ENCODE results near the gene HK1.
A peak's percentile ranks its signal among the peaks of the same experiment; 100 is the strongest.

Gene HK1

DNA sequence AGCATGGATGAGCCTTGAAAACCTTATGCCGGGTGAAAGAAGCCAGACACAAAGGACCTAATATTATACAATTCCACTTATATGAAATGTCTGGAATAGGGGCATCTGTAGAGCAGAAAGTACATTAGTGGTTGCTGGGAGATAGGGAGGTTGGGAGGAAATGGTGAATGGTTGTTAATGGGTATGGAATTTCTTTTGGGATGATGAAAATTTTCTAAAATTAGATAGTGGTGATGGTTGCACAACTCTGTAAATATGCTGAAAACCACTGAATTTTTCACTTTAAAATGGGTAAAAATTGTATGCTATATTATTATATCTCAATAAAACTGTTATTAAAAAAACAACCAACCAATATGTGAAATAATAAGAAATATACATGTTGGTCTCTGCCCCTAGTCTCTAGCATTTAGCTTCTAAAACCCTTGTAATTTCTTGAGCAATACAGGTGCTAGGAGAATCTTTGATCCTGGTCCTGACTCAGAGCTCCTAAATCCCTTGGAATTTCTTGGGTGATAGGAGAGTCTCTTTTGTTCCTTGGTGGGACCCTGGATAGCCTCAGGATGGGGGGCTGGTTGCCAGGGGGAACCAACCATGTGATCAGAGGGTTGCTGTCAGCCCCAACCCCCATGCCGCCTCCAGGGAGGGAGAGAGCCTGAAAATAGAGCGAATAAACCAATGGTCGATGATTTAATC, 74.4 kb downstream of the HK1 start:
- no peak for DNase-seq

DNA sequence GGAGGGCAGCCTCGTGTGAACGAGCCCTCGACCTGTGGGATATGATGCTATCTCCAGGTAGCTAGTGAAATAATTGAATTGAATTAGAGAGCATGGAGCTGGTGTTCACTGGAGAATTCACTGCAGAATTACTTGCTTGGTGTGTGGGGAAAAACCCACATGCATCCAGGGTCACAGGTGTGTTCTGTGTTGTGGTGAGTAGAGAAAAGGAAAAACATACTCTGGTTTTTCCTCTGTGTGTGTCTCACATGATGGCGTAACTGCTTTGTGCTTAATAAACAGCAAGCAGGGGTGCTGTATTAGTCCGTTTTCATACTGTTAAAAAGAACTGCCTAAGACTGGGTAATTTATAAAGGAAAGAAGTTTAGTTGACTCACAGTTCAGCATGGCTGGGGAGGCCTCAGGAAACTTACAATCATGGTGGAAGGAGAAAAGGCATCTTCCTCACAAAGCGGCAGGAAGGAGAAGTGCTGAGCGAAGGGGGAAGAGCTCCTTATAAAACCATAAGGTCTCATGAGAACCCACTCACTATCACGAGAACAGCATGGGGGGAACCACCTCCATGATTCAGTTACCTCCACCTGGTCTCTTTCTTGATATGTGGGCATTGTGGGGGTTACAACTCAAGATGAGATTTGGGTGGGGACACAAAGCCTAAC, 75.8 kb downstream of the HK1 start:
- no peak for DNase-seq

DNA sequence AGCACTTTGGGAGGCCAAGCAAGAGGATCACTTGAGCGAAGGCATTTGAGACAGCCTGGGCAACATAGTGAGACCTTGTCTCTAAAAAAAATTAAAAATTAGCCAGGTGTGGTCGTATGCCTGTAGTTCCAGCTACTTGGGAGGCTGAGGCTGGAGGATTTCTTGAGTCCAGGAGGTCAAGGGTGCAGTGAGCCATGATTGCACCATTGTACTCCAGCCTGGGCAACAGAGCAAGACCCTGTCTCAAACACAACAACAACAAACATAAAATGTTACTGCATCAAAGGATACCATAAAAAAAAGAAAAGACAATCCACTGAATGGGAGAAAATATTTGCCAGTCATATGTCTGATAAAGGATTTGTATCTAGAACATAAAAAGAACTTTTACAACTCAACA, 77.9 kb downstream of the HK1 start:
- DNase-seq, result no peak

DNA sequence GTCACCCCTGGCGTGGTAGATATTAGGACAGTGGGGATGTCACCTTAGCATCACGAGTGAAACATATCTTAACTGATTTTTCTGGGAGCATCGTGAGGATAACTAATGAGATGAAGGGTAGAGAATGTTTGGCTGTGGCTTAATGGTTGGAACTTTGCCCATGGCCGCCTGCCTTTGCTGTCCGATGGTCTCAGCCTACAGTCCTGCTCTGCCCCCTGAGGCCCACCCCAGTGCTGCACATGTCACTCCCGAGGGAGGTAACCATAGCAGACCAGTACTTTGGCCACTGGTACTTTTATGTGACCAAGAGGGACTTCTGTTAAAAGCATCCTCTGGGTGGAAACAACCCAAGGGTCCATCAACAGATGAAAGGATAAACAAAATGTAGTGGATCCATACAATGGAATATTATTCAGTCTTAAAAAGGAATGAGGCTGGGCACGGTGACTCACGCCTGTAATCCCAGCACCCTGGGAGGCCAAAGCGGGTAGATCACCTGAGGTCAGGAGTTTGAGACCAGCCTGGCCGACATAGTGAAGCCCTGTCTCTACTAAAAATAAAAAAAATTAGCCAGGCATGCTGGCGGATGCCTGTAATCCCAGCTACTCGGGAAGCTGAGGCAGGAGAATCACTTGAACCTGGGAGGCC, 80.0 kb downstream of the HK1 start:
- DNase-seq, result no peak

DNA sequence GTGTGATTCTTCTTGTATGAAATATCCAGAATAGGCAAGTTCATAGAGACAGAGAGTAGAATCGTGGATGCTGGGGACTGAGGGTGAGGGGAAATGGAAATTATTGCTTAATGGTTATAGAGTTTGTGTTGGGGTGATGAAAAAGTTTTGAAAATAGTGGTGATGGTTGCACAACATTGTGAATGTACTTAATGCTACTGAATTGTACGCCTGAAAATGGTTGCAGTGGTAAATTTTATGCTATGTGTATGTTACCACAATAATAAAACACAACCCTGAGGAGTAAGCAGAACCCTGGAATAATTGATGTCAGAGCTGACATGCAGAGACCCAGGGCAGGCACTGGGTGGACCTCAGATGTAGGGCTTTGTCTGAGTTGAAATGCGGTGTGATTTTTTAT, 80.9 kb downstream of the HK1 start:
- no peak for DNase-seq

DNA sequence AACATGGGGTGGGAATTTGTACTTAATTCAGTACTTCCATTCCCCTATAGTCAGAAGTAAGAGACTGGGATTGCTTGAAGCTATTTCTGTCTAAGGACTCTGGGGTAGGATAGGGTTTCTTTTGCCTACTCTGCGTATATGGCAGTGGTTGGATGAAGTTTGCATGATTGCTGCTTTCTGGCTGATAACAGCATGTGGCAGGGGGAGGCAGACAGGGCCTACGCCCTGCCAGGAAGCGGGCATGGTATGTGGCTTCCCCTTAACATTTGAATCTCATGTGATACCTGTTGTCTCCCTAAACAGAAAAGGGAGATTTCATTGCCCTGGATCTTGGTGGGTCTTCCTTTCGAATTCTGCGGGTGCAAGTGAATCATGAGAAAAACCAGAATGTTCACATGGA, 81.3 kb downstream of the HK1 start:
- no peak for DNase-seq

DNA sequence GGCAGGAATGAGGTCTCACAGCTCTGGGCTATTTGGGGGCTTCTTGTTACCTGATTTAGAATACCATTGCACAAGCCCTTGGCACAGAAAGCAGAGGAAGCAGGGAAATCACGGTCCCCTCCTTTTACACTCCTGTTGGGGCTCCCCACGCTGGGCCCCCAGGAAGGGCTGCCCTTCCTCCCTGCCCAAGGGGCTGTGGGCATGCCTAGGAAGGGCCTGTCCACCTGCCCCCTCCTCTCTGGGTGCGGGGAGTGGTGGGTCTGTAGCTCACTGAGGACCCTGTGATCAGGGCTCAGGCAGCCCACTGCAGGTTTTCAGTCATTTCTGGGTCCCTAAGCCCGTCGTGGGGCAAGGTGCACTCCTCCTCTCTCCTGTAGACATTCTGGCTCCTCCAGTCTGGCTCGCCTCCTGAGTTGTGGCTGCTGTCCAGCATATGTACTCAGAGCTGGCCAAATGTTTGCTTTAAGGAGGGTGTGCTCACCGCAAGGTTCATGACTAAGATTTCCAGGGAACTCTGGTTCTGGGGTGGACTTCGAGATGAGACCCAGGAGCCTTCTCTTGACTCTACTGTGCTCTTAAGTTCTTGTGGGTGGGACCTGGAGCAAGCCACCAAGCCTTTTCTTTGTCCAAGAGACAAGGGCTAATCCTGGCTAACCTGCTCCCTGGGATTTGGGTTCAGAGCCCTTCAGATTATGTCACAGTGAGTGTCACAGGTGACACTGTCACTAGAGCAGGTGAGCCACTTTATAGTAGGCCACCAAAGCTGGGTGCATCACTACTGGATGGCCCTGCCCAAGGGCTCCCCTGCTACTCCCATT, 82.4 kb downstream of the HK1 start:
- peak; percentile 27 for DNase-seq

DNA sequence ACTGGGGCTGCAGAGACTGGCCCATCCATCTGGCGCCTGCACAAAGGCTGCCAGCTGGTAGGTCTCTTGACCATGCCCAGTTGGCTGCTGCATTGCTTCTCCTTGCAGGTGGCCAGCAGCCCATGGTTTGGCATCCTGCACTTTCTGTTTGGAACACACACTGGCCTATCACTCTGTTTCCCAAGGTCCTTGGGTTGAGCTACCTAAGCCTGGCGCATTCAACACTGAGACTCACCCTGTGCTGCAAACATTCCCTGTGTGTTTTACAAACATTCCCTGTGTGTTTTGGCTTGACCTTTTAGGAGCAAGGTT, 83.0 kb downstream of the HK1 start:
- peak; percentile 57 for DNase-seq

DNA sequence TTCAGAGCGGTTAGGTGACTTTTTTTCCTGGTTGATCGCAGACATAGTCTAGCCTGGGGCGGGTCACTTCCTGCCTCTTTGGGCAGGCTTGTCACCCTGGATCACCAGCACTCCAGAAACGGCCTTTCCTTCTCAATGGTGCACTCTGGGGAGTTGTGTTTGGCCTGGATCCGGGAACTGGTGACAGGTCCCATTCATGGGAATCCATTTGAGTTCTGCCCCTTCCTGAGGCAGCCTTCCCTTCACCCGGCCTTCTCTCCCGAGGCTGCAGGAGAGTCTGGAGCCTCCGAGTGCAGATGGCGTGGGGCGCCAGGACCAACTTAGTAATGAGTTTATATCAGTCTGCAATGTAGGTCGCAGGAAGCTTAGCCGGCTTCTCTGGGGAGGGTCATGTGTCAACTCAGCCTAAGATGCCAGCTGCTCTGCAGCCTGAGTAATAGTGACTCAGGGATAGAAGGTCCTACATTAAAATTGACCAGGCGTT, 84.2 kb downstream of the HK1 start:
- peak; percentile 45 for DNase-seq

DNA sequence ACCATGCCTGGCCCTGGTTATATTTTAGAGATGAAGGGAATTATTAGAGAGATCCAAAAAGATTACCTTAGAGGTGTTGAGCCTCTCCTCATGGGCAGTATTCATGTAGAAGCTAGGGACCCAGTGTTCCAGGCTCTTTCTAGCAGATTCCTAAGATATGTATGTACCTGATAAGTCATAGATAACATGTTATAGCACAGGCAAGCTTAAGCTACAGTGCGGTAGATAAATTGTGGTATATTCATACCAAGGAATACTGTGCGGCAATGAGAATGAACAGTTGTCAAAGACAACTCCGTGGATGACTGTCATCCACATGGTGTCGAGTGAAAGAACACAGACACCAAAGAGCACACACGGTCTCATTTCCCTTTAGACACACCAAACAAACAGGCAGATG, 85.4 kb downstream of the HK1 start:
- DNase-seq, result no peak

DNA sequence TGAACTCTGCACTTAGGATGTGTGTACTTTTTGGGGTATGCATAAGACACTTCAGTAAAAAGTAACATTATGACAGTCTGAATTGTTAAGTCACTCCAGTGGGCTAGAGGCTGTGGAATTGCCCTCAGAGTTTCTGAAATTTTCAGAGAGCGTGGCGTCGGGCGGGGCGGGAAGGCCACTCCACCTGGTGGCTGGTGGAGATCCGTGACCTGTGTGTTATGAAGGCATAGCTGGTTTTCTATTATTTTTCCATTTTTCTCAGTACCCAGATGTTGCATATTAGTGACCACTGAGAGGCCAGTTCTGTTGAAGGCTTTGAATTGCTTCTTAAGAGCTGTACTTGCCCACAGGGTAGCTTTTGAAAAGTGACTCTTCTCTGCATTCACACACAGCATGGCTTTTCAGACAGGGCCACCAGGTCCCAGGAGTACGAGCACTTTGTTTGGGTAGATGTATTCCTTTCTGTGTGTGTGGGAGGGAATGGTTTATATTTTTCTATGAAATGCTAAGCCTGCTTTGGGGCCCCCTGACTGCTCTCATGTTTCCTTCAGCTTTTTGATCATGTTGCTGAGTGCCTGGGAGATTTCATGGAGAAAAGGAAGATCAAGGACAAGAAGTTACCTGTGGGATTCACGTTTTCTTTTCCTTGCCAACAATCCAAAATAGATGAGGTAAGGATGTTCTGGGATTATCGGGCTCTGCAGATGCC, 86.1 kb downstream of the HK1 start:
- no peak for DNase-seq

DNA sequence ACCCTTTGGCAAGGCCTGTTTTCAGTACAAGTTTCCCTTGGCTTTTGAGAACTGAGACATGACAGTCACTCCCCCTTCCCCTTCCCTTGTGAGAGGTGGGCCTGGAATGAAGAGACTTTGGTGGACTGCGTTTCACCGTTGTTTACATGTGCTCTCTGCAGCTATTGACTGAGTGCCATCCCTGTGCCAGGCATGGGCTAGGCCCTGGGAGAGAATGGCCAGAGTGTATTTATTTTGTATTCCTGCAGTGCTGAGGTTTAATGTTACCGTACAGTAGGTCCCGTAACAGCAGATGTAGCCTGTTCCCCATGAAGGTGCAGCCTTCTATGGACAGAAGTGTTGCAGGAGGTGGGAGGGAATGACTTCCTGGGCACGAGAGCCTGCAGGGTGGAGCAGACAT, 88.4 kb downstream of the HK1 start:
- no peak for DNase-seq

DNA sequence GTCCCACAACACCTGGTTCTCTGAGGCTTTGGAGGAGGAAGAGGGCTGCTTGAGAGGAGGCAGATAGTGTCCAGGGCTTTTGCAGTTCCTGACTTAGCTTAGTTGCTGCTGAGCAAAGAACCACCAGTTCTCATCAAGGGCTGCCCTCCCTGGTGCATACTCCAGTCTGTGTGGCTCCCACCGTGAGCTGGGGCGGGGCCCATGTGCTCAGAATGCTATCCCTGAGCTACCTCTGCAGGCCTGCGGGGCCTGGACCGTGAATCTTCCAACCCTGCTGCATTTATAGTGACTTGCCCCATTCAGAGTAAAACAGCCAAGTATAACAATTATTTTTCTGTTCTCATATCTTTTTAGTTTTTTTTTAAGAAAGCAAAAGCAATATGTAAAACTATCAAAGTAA, 89.2 kb downstream of the HK1 start:
- no peak for DNase-seq

DNA sequence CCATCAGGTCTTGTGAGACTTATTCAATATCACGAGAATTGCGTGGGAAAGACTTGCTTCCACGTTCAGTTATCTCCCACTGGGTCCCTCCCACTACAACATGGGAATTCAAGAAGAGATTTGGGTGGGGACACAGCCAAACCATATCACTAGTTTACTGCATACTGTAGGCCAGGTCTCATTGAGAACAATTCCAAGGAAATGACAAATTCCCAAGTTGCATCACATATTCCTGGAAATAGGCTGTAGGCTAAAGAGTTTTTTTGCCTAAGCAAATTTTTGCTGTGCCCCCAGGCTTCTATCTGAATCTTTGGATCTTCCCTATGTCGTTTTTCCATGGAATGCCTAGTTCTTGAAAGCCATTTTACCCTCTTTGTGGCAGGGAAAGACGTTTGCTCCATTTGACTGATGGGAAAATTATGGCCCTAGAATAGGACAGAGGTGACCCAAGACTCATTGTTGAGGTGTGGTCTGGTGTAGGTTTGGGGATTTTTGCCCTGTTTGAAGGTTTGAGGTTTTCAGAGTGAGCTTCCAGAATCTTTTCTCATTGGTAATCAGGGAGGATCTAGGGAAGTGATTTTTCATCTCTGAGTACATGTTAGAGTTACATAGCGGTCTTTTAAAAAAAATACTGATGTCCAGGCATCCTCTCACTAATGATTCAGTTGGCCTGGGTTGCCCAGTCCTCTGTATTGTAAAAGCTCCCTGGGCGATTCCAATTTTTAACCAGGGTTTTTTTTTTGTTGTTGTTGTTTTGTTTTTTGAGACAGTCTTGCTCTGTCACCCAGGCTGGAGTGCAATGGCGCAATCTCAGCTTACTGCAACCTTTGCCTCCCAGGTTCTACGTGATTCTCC, 94.1 kb downstream of the HK1 start:
- DNase-seq, result no peak

DNA sequence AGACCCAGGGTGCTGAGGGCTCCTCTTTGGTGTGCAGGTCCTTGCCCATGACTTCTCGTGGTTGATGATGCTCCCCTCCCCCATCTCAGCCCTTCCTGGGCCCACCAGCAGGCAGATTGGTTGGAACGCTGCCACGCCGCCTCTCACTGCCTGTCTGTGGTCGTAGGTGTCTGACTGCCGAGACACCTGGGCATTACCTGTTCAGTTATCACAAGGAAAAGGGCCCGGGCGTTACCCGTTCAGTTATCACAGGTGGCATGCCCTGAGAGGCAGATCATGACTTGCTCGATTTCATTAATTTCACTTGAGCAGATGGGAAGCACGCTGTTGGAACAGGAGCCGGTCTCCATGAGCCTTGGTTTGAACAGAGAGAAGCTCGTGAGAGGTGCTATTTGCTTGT, 95.9 kb downstream of the HK1 start:
- no peak for DNase-seq

DNA sequence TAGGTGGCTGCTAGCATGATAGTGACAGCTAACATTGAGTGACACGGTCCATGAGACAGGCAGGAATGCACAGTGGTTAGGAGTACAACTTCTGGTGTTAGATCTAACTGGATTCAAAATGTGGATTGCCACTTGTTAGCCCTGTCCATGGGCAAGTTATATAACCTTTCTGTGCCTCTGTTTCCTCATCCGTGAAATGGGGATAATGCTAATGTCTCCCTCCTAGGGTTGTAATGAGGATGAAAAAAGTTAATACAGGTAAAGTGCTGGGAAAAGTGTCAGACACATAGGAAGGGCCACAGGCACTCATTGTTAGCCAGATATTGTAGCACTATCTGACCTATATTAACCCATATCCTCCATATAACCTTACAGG, 96.6 kb downstream of the HK1 start:
- DNase-seq, result no peak

DNA sequence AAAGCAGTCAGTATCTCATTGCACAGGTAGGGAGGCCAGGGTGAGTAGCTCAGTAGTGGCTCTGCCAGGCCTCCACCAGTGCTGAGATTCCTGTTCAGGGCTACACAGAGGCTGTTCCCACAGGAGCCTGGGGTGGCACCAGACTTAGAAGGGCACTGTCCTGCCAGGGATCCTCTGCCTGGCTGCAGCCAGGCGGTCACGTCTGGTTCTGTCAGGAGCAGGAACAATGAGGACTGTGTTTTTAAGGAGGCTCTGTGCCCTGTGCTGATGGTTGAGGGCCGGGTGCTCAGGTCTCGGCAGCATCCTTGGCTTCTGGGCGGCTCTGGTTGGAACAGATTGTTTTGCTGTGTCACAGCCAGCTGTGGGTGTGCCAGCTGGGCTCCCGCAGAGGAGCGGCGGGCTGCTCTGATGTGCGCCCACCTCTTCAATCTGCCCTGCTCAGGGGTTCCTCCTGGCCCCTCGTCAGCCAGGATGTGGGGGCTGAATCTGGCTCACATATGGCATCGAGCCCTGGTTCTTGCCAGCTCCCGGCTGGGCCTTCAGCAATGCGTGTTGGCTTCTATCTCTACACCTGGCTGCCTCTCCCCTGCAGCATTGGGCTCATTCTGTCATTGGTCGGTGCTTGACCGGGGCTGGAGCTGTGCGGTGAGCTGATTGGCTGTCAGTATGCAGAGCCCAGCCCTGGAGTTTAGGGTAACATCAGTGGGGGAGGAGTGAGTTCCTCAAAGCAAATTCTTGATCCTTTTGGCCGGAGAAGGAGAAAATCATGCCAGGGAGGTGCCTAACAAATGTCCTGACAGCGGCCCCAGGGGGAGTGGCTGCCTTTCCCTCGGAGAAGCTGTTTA, 97.2 kb downstream of the HK1 start:
- DNase-seq, result peak; percentile 97

DNA sequence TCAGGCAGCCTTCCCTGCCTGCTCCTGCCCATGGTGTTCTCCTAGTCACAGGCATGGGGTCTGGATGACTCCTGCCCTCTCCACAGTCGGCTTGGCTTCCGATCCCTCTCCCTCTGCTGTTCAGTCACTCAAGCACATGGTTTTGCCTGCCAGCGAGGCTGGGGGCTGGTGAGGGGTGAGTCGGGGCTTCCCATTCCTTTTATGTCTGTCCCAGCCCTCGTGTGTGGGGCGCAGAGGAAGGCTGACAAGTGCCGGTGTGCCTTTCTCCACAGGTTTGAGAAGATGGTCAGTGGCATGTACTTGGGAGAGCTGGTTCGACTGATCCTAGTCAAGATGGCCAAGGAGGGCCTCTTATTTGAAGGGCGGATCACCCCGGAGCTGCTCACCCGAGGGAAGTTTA, 98.4 kb downstream of the HK1 start:
- DNase-seq, result no peak

DNA sequence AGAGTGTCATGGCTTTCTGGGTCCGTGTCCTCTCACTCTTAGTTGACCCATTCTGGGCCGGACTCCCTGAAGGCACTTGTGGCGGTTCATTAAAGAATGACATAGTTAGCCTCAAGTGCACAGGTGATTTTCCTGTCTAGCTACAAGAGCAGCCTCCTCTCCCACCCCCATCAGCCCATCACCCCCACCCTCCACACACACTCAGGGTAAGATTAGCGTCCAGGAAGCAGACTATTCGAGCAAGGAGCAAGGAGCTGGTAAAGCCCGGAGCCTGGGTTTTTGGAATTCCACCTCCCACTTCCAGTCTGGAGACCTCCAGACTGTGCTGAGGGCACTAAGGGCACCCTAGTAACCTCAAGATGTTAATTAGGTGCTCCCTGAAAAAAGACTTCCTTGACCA, 98.9 kb downstream of the HK1 start:
- no peak for DNase-seq

DNA sequence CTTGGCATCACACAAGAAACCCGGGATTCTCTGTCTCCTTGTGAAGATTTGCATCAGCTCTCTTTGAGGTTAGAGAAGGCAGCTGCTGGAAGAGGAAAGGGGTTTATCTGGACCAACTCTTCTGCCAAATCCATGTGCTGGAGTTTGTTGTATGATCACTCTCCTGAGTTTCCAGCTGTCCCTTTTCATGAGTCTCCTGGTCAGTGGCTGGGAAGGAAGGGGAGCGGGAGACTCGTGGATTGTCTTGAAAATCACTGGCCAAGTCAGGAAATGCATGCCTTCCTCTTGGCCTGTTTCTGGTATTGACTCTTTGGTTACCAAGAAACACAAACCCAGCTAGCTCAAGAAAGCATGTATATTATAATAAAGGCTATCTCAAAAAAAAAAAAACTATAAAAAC, 99.6 kb downstream of the HK1 start:
- no peak for DNase-seq

DNA sequence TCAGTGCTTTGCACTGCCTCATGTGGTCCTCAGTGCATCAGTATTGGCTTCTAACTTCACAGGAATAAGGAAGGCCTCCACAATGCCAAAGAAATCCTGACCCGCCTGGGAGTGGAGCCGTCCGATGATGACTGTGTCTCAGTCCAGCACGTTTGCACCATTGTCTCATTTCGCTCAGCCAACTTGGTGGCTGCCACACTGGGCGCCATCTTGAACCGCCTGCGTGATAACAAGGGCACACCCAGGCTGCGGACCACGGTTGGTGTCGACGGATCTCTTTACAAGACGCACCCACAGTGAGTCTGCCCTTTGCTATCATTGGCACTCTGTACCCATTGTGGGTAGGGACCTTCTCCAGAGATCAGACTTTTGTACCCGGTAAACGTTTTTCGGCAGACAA, 101.5 kb downstream of the HK1 start:
- DNase-seq, result no peak

All from NCI-H446 treated with DMSO at 0.1 percent for 48 hours (cell line).